HEK293 (cell line): ENCODE data around the gene PIM3.

Source experiments
- KLF17 ChIP-seq: fragments of 450-650 bp; formaldehyde crosslinking; IDR thresholded peaks from 2 replicates; pipeline ENCODE4 v1.5.1; 2016; ENCODE audit warnings: missing biosample characterization, missing genetic modification characterization
- KLF7 ChIP-seq: fragments of 450-650 bp; formaldehyde crosslinking; IDR thresholded peaks from 2 replicates; pipeline ENCODE4 v1.5.1; 2016; ENCODE audit warnings: missing biosample characterization, missing genetic modification characterization, borderline replicate concordance
- KLF9 ChIP-seq: fragments of 450-650 bp; formaldehyde crosslinking; IDR thresholded peaks from 2 replicates; pipeline ENCODE4 v1.5.1; 2016; ENCODE audit warnings: missing biosample characterization, missing genetic modification characterization, low read depth
- MEIS1 ChIP-seq: sonication (generic); formaldehyde crosslinking; IDR thresholded peaks from 2 replicates; pipeline ENCODE4 v1.8.1; 2022; ENCODE audit warnings: missing genetic modification reagents, mild to moderate bottlenecking, borderline replicate concordance
- MYNN ChIP-seq: fragments of 450-650 bp; formaldehyde crosslinking; IDR thresholded peaks from 2 replicates; pipeline ENCODE4 v1.5.1; 2016; ENCODE audit warnings: missing biosample characterization, missing genetic modification characterization, borderline replicate concordance
- WT1 ChIP-seq: fragments of 450-650 bp; formaldehyde crosslinking; IDR thresholded peaks from 2 replicates; pipeline ENCODE4 v1.5.1; 2016; ENCODE audit warnings: missing biosample characterization, missing genetic modification characterization
- ZBTB1 ChIP-seq: fragments of 450-650 bp; formaldehyde crosslinking; IDR thresholded peaks from 2 replicates; pipeline ENCODE4 v1.5.1; 2016; ENCODE audit warnings: missing biosample characterization, missing genetic modification characterization
- ZBTB10 ChIP-seq: fragments of 450-650 bp; formaldehyde crosslinking; IDR thresholded peaks from 2 replicates; pipeline ENCODE4 v1.5.1; 2016; ENCODE audit warnings: missing biosample characterization, missing genetic modification characterization
- ZBTB20 ChIP-seq: fragments of 450-650 bp; formaldehyde crosslinking; IDR thresholded peaks from 2 replicates; pipeline ENCODE4 v1.5.1; 2016; ENCODE audit warnings: missing biosample characterization, missing genetic modification characterization
- ZBTB21 ChIP-seq: fragments of 450-650 bp; formaldehyde crosslinking; IDR thresholded peaks from 2 replicates; pipeline ENCODE4 v1.5.1; 2017; ENCODE audit warnings: missing biosample characterization, missing genetic modification characterization
- ZBTB44 ChIP-seq: fragments of 450-650 bp; IDR thresholded peaks from 2 replicates; pipeline ENCODE4 v1.5.1; 2018; ENCODE audit warnings: missing biosample characterization, mild to moderate bottlenecking, missing genetic modification characterization
- ZBTB48 ChIP-seq: fragments of 450-650 bp; formaldehyde crosslinking; IDR thresholded peaks from 2 replicates; pipeline ENCODE4 v1.5.1; 2016; ENCODE audit warnings: missing biosample characterization, missing genetic modification characterization
- ZBTB8A ChIP-seq: fragments of 450-650 bp; formaldehyde crosslinking; IDR thresholded peaks from 2 replicates; pipeline ENCODE4 v1.5.1; 2016; ENCODE audit warnings: missing biosample characterization, missing genetic modification characterization
- ZEB2 ChIP-seq: fragments of 450-650 bp; formaldehyde crosslinking; IDR thresholded peaks from 2 replicates; pipeline ENCODE4 v1.5.1; 2016; ENCODE audit warnings: missing biosample characterization, missing genetic modification characterization
- ZIC2 ChIP-seq: fragments of 450-650 bp; formaldehyde crosslinking; IDR thresholded peaks from 2 replicates; pipeline ENCODE4 v1.5.1; 2016; ENCODE audit warnings: missing biosample characterization, missing genetic modification characterization
- ZNF175 ChIP-seq: fragments of 450-650 bp; formaldehyde crosslinking; IDR thresholded peaks from 2 replicates; pipeline ENCODE4 v1.5.1; 2016; ENCODE audit warnings: missing biosample characterization, missing genetic modification characterization
- ZNF239 ChIP-seq: fragments of 450-650 bp; formaldehyde crosslinking; IDR thresholded peaks from 2 replicates; pipeline ENCODE4 v1.5.1; 2016; ENCODE audit warnings: missing biosample characterization, missing genetic modification characterization
- ZNF423 ChIP-seq: fragments of 450-650 bp; formaldehyde crosslinking; IDR thresholded peaks from 2 replicates; pipeline ENCODE4 v1.5.1; 2016; ENCODE audit warnings: missing biosample characterization, missing genetic modification characterization
- ZNF600 ChIP-seq: fragments of 450-650 bp; formaldehyde crosslinking; IDR thresholded peaks from 2 replicates; pipeline ENCODE4 v1.5.1; 2016; ENCODE audit warnings: missing biosample characterization, missing genetic modification characterization
- ZNF629 ChIP-seq: fragments of 450-650 bp; formaldehyde crosslinking; IDR thresholded peaks from 2 replicates; pipeline ENCODE4 v1.5.1; 2017; ENCODE audit warnings: missing biosample characterization, missing genetic modification characterization
- ZNF76 ChIP-seq: fragments of 450-650 bp; formaldehyde crosslinking; IDR thresholded peaks from 2 replicates; pipeline ENCODE4; 2016; ENCODE audit warnings: low read depth, missing biosample characterization, missing genetic modification characterization, borderline replicate concordance
- ZNF837 ChIP-seq: fragments of 450-650 bp; formaldehyde crosslinking; IDR thresholded peaks from 2 replicates; pipeline ENCODE4 v1.5.1; 2016; ENCODE audit warnings: missing biosample characterization, missing genetic modification characterization
- TF ChIP-seq, protein P1 (sequence below): fragments of 450-650 bp; formaldehyde crosslinking; IDR thresholded peaks from 2 replicates; pipeline ENCODE4 v1.5.1; 2017; ENCODE audit warnings: missing biosample characterization, missing genetic modification characterization
- TF ChIP-seq, protein P2 (sequence below): sonication (generic); formaldehyde crosslinking; IDR thresholded peaks from 2 replicates; pipeline ENCODE4 v1.8.1; 2022; ENCODE audit warnings: mild to moderate bottlenecking, moderate library complexity, missing genetic modification reagents
- TF ChIP-seq, protein P3 (sequence below): fragments of 450-650 bp; formaldehyde crosslinking; IDR thresholded peaks from 2 replicates; pipeline ENCODE4 v1.5.1; 2017; ENCODE audit warnings: missing biosample characterization, missing genetic modification characterization
- TF ChIP-seq, protein P4 (sequence below): fragments of 450-650 bp; formaldehyde crosslinking; IDR thresholded peaks from 2 replicates; pipeline ENCODE4 v1.5.1; 2016; ENCODE audit warnings: missing biosample characterization, missing genetic modification characterization
- TF ChIP-seq, protein P5 (sequence below): fragments of 450-650 bp; formaldehyde crosslinking; IDR thresholded peaks from 2 replicates; pipeline ENCODE4; 2016; ENCODE audit warnings: missing biosample characterization, missing genetic modification characterization

PIM3 gene

DNA sequence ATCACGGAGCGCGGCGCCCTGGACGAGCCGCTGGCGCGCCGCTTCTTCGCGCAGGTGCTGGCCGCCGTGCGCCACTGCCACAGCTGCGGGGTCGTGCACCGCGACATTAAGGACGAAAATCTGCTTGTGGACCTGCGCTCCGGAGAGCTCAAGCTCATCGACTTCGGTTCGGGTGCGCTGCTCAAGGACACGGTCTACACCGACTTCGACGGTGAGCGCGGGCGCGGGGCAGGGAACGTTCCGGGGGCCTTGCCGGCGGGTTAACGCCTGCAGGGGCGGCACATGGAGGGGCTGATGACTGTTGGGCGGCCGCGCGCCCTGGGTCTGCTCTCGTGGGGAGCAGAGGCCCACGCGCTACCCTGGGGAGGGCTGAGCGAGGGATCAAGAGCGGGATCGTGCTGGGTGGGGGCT, 1.0 kb downstream of the PIM3 start (continued):
- TF ChIP-seq KLF17 (tag by site-specific recombination) (peak; percentile 67; the same call in 1 of the 2 replicates), ZEB2 (peak; percentile 86), ZBTB44 (no peak), ZNF629 (peak; percentile 47), ZNF423 (tag by site-specific recombination) (no peak), ZIC2 (tag by site-specific recombination) (peak; percentile 94), ZBTB1 (peak; percentile 81; the same call in 1 of the 2 replicates), ZNF837 (tag by site-specific recombination) (0 out of 2 replicates have a peak, but pooled peaks have one; percentile 11), ZNF600 (tag by site-specific recombination) (peak; percentile 37; the same call in 1 of the 2 replicates), ZNF76 (tag by site-specific recombination) (peak; percentile 48; the same call in 1 of the 2 replicates), KLF7 (tag by site-specific recombination) (peak; percentile 43; the same call in 1 of the 2 replicates), ZNF175 (tag by site-specific recombination) (no peak), KLF9 (tag by site-specific recombination) (peak; percentile 39), ZBTB20 (no peak), WT1 (tag by site-specific recombination) (peak; percentile 49), MYNN (no peak), ZBTB48 (tag by site-specific recombination) (peak; percentile 49; the same call in 1 of the 2 replicates), ZNF239 (tag by site-specific recombination) (no peak), ZBTB10 (peak; percentile 83), ZBTB8A (tag by site-specific recombination) (peak; percentile 94), ZBTB21 (tag by site-specific recombination) (0 out of 2 replicates have a peak, but pooled peaks have one; percentile 42), MEIS1 (CRISPR knock-in tag) (no peak)
- TF ChIP-seq, protein P1, sequence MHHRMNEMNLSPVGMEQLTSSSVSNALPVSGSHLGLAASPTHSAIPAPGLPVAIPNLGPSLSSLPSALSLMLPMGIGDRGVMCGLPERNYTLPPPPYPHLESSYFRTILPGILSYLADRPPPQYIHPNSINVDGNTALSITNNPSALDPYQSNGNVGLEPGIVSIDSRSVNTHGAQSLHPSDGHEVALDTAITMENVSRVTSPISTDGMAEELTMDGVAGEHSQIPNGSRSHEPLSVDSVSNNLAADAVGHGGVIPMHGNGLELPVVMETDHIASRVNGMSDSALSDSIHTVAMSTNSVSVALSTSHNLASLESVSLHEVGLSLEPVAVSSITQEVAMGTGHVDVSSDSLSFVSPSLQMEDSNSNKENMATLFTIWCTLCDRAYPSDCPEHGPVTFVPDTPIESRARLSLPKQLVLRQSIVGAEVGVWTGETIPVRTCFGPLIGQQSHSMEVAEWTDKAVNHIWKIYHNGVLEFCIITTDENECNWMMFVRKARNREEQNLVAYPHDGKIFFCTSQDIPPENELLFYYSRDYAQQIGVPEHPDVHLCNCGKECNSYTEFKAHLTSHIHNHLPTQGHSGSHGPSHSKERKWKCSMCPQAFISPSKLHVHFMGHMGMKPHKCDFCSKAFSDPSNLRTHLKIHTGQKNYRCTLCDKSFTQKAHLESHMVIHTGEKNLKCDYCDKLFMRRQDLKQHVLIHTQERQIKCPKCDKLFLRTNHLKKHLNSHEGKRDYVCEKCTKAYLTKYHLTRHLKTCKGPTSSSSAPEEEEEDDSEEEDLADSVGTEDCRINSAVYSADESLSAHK (tag by site-specific recombination) = peak; percentile 41
- TF ChIP-seq, protein P2, sequence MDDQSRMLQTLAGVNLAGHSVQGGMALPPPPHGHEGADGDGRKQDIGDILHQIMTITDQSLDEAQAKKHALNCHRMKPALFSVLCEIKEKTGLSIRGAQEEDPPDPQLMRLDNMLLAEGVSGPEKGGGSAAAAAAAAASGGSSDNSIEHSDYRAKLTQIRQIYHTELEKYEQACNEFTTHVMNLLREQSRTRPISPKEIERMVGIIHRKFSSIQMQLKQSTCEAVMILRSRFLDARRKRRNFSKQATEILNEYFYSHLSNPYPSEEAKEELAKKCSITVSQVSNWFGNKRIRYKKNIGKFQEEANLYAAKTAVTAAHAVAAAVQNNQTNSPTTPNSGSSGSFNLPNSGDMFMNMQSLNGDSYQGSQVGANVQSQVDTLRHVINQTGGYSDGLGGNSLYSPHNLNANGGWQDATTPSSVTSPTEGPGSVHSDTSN (CRISPR knock-in tag) = peak; percentile 81; the same call in 1 of the 2 replicates
- TF ChIP-seq, protein P3, sequence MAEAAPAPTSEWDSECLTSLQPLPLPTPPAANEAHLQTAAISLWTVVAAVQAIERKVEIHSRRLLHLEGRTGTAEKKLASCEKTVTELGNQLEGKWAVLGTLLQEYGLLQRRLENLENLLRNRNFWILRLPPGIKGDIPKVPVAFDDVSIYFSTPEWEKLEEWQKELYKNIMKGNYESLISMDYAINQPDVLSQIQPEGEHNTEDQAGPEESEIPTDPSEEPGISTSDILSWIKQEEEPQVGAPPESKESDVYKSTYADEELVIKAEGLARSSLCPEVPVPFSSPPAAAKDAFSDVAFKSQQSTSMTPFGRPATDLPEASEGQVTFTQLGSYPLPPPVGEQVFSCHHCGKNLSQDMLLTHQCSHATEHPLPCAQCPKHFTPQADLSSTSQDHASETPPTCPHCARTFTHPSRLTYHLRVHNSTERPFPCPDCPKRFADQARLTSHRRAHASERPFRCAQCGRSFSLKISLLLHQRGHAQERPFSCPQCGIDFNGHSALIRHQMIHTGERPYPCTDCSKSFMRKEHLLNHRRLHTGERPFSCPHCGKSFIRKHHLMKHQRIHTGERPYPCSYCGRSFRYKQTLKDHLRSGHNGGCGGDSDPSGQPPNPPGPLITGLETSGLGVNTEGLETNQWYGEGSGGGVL (tag by site-specific recombination) = peak; percentile 39
- TF ChIP-seq, protein P4, sequence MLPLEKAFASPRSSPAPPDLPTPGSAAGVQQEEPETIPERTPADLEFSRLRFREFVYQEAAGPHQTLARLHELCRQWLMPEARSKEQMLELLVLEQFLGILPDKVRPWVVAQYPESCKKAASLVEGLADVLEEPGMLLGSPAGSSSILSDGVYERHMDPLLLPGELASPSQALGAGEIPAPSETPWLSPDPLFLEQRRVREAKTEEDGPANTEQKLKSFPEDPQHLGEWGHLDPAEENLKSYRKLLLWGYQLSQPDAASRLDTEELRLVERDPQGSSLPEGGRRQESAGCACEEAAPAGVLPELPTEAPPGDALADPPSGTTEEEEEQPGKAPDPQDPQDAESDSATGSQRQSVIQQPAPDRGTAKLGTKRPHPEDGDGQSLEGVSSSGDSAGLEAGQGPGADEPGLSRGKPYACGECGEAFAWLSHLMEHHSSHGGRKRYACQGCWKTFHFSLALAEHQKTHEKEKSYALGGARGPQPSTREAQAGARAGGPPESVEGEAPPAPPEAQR (tag by site-specific recombination) = 0 out of 2 replicates have a peak, but pooled peaks have one; percentile 18
- TF ChIP-seq, protein P5, sequence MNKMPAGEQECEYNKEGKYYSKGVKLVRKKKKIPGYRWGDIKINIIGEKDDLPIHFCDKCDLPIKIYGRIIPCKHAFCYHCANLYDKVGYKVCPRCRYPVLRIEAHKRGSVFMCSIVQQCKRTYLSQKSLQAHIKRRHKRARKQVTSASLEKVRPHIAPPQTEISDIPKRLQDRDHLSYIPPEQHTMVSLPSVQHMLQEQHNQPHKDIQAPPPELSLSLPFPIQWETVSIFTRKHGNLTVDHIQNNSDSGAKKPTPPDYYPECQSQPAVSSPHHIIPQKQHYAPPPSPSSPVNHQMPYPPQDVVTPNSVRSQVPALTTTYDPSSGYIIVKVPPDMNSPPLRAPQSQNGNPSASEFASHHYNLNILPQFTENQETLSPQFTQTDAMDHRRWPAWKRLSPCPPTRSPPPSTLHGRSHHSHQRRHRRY = peak; percentile 78; the same call in 1 of the 2 replicates
